ENCODE results near the gene DOCK11. TPM values are rescaled to one million over a fixed set of nuclear protein-coding genes. Genes with fewer than 3 reads are reported as not detected.

The DOCK11 gene
- 20.0 and 87.2 TPM in 2 replicates for total RNA-seq (2011; cell fraction: chromatin; rRNA removed; ENCODE audit: low replicate concordance)
- 9.2 and 16.3 TPM in 2 replicates for total RNA-seq (2011; cell fraction: nucleolus; rRNA removed)
- 24.5 and 31.0 TPM in 2 replicates for total RNA-seq (2011; cell fraction: nucleoplasm; rRNA removed)
- total RNA-seq (2014; rRNA removed), result 49.4 and 52.5 TPM in 2 replicates
- 74.8 and 86.1 TPM in 2 replicates for total RNA-seq (2014; rRNA removed; fragmentation: Illumina TruSeq; extraction: Trizol)
- total RNA-seq (2015; rRNA removed; fragmentation: Illumina TruSeq; extraction: Trizol), result 67.4 and 77.8 TPM in 2 replicates
- total RNA-seq (2021), result 56.8 and 58.5 TPM in 2 replicates
- 38.4 and 50.9 TPM in 2 replicates for polyA plus RNA-seq (2011; rRNA removed)
- polyA plus RNA-seq (2011; cell fraction: cytosol; rRNA removed), result 8.6 and 17.2 TPM in 2 replicates
- polyA plus RNA-seq (2011; cell fraction: nucleus; rRNA removed), result 18.1 and 40.4 TPM in 2 replicates
- polyA plus RNA-seq (2012), result 58.3 and 63.2 TPM in 2 replicates
- polyA plus RNA-seq (2014; fragmentation: Illumina TruSeq; extraction: Trizol), result 47.5 and 55.3 TPM in 2 replicates
- 10 to 100 TPM; 42.2 to 46.4 TPM for polyA plus RNA-seq (2014; fragmentation: Nextera tagmentation; extraction: Ambion mirVana)
- polyA plus RNA-seq (2014; rRNA removed), result 41.8 and 42.5 TPM in 2 replicates
- polyA minus RNA-seq (2011; rRNA and poly(A)+ RNA removed), result 101 and 110 TPM in 2 replicates
- 25.4 and 37.8 TPM in 2 replicates for polyA minus RNA-seq (2011; cell fraction: cytosol; rRNA and poly(A)+ RNA removed)
- polyA minus RNA-seq (2011; cell fraction: nucleus; rRNA and poly(A)+ RNA removed), result 16.6 and 34.4 TPM in 2 replicates
- percentile 80 among the genes with signal in this experiment for Bru-seq, nascent RNA
- BruChase-seq, experiment 1, labeled RNA remaining after a 2-hour chase, result percentile 77 among the genes with signal in this experiment
- percentile 78 among the genes with signal in this experiment for BruChase-seq, experiment 2, labeled RNA remaining after a 6-hour chase
- long read RNA-seq, experiment 1, full-length matches to known transcripts, result 7 of 36 reads
- long read RNA-seq, experiment 1, partial matches to known transcripts, result 25 of 36 reads
- long read RNA-seq, experiment 1, other reads (novel, unspliced or antisense), result 4 of 36 reads
- long read RNA-seq, experiment 2, partial matches to known transcripts, result 14 of 21 reads
- long read RNA-seq, experiment 2, other reads (novel, unspliced or antisense), result 7 of 21 reads
- long read RNA-seq, experiment 3, partial matches to known transcripts, result 3 of 3 reads
- long read RNA-seq, experiment 3, other reads (novel, unspliced or antisense), result 0 of 3 reads

DNA sequence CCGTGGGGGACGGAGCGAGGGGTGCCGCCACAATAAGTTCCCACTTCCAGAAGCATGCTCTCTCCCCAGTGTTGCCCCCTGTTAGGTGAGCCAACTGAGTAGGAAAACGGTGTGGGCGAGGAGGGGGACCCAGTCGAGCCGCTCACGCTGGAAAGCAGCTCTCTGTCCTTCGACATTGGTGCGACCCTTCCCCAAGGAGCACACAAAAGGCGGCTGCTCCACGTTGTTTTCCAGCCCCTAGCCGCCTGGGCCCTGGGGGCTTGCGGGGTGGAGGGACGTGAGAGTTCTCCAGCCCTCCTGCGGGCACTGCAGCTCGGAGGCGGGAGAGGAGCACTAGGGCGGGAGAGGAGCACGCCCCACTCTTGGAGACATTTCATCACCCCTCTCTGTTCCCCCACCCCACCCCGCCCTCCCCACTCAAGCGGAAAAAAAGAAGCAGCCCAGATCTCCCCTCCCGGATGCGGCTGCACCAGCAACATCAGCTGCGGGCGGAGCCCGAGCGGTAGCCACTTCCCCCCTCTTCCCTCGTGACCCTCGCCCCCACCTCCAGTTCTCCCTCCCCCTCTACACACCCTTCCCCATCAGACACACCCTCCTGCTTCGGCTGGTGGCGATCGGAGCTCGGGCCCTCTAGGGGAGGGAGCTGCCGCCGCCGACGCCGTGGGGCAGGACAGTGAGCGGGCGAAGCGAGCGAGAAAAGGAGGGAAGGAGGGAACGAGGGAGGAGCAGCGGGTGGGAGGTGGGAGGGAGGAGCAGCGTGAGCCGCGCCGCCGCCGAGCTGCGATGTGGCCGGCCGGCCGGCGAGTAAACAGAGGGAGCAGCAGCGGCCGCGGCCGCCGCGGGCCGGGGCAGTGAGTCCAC, at the start of gene DOCK11:
Gene DOCK11, plus strand, starts transcription at position 755 of the 861 bp plus-strand sequence. CDS start 157 bp downstream, outside the sequence.
- Histone ChIP-seq H3K9ac (ENCODE audit: insufficient read depth in 1 of 2, low read depth in 2 of 2, low read length in 2 of 2) (peak within 1 kb of the TSS; percentile 72 to 90), H3K79me2 (ENCODE audit: control insufficient read depth, insufficient read depth, low read length) (peaks cover 44% of the 10 kb centered on the region), H3K4me3 (peak within 1 kb of the TSS; percentile 80), H3K36me3 (ENCODE audit: control insufficient read depth, insufficient read depth, low read length) (peaks cover 18% of the 10 kb centered on the region; the same call in 1 of the 3 replicates), H3K27ac (ENCODE audit: extremely low read depth, low read depth, low read length) (peak within 1 kb of the TSS; percentile 79), H3K9me1 (ENCODE audit: control insufficient read depth, insufficient read depth, low read length) (no peaks in the 10 kb centered on the region), H3K27me3 (ENCODE audit: control insufficient read depth in 2 of 2, insufficient read depth in 2 of 2, low read length in 2 of 2) (no peaks in the 10 kb centered on the region), H3K9me3 (replicated peaks; ENCODE audit: control insufficient read depth, insufficient read depth, low read depth, low read length) (no peaks in the 10 kb centered on the region), H4K20me1 (replicated peaks; ENCODE audit: control insufficient read depth, insufficient read depth, low read length) (no peaks in the 10 kb centered on the region; the same call in 1 of the 2 replicates), H2AFZ (ENCODE audit: low read depth, low read length) (peak within 1 kb of the TSS; percentile 91), H3K4me1 (replicated peaks in 1 of 2; ENCODE audit: control insufficient read depth in 2 of 2, insufficient read depth in 2 of 2, low read length in 2 of 2) (peaks cover 23 to 34% of the 10 kb centered on the region in 2 experiments), H3K4me2 (ENCODE audit: insufficient read depth, low read length) (peak within 1 kb of the TSS; percentile 85)
- DNase-seq (ENCODE audit: extremely low read depth in 1 of 4, low spot score in 3 of 4) (peak; percentile 83 to 94 (median 85)), ATAC-seq (peak; percentile 90), FAIRE-seq (peak; percentile 68)
- ChIA-PET POLR2A (interaction anchor here (0.6 to 2.0 kb wide), 4 partner anchors 9 to 39 kb away, joined by 3 to 6 read pairs (median 3); no protein-coding TSS in a partner anchor), CTCF (ENCODE audit: low intra/inter-chr PET ratio) (interaction anchor here (0.7 kb wide), 1 partner anchor 106 kb away, joined by 4 read pairs; no protein-coding TSS in a partner anchor)
- BruUV-seq (replicated peaks), result no TSS peak
- intact Hi-C loops (cut with micrococcal nuclease), result loop anchor here (2.0 to 5.0 kb wide), 2 partner anchors 30 to 67 kb away; no protein-coding TSS in a partner anchor
- in situ Hi-C loops (cut with MboI), result no loop called here
- WGBS (ENCODE audit: insufficient coverage, low coverage, missing lambda C conversion rate), result 14% methylated on average over 20 of the region's 64 CpGs
- TF ChIP-seq KAT7 (CRISPR knock-in tag; IDR thresholded peaks at IDR 0.05; ENCODE audit: borderline replicate concordance) (0 out of 2 replicates have a peak, but pooled peaks have one; percentile 40), CREM (IDR thresholded peaks at IDR 0.05; ENCODE audit: low read depth) (peak; percentile 50; the same call in 1 of the 2 replicates), KDM4B (IDR thresholded peaks at IDR 0.05; ENCODE audit: borderline replicate concordance in 2 of 2, low read depth in 1 of 2) (no peak), DDX20 (tag; IDR thresholded peaks at IDR 0.05; ENCODE audit: low read depth) (no peak), BHLHE40 (IDR thresholded peaks at IDR 0.05; ENCODE audit: low read length) (peak; percentile 71), BCOR (IDR thresholded peaks at IDR 0.05) (0 out of 2 replicates have a peak, but pooled peaks have one; percentile 28), MCM2 (IDR thresholded peaks at IDR 0.05; ENCODE audit: low read depth) (no peak), ELF1 (tag; IDR thresholded peaks at IDR 0.05) (no peak; the same call in 1 of the 2 replicates), NCOR1 (IDR thresholded peaks at IDR 0.05) (peak; percentile 61), NR2C2 (CRISPR knock-in tag; IDR thresholded peaks at IDR 0.05) (0 out of 2 replicates have a peak, but pooled peaks have one; percentile 38), NR2C2 (tag; IDR thresholded peaks at IDR 0.05) (peak; percentile 57), SPI1 (IDR thresholded peaks at IDR 0.05; ENCODE audit: borderline replicate concordance, low read depth, low read length) (peak; percentile 88), SUPT5H (IDR thresholded peaks at IDR 0.05) (peak; percentile 56; the same call in 1 of the 2 replicates)
- TF ChIP-seq, protein P1, sequence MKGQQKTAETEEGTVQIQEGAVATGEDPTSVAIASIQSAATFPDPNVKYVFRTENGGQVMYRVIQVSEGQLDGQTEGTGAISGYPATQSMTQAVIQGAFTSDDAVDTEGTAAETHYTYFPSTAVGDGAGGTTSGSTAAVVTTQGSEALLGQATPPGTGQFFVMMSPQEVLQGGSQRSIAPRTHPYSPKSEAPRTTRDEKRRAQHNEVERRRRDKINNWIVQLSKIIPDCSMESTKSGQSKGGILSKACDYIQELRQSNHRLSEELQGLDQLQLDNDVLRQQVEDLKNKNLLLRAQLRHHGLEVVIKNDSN (CRISPR knock-in tag; IDR thresholded peaks at IDR 0.05), result peak; percentile 85
- TF ChIP-seq, protein P2, sequence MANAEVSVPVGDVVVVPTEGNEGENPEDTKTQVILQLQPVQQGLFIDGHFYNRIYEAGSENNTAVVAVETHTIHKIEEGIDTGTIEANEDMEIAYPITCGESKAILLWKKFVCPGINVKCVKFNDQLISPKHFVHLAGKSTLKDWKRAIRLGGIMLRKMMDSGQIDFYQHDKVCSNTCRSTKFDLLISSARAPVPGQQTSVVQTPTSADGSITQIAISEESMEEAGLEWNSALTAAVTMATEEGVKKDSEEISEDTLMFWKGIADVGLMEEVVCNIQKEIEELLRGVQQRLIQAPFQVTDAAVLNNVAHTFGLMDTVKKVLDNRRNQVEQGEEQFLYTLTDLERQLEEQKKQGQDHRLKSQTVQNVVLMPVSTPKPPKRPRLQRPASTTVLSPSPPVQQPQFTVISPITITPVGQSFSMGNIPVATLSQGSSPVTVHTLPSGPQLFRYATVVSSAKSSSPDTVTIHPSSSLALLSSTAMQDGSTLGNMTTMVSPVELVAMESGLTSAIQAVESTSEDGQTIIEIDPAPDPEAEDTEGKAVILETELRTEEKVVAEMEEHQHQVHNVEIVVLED (CRISPR knock-in tag; IDR thresholded peaks at IDR 0.05), result no peak
